T-helper 2 cell treated with Interferon-gamma antibody and Interleukin-4, amounts not matched to agents 5 μg/mL and 100 μg/mL, for 36 hours (primary cell): ENCODE measurements around the gene ATXN1.
"Not testable (repeated sequence)": the region's sequence is repeated elsewhere in the genome, so short reads cannot be mapped to it uniquely, and the experiment has no call there.

ENCODE experiments used
- DNase-seq: peaks from one replicate; pipeline ENCODE4 v3.0.0; 2021; ENCODE audit warnings: low spot score
- H3K27ac Mint-ChIP-seq: one replicate; pipeline ENCODE4 v1.8.0; 2021; ENCODE audit warnings: mild to moderate bottlenecking, mixed read lengths
- H3K27me3 Mint-ChIP-seq: one replicate; pipeline ENCODE4 v1.8.0; 2021; ENCODE audit warnings: low read depth, mixed read lengths
- H3K36me3 Mint-ChIP-seq: one replicate; pipeline ENCODE4 v1.8.0; 2021; ENCODE audit warnings: low read depth, mixed read lengths
- H3K4me1 Mint-ChIP-seq: one replicate; pipeline ENCODE4 v1.8.0; 2021; ENCODE audit warnings: low read depth, mixed read lengths
- H3K4me3 Mint-ChIP-seq: one replicate; pipeline ENCODE4 v1.8.0; 2022; ENCODE audit warnings: mild to moderate bottlenecking, moderate library complexity, mixed read lengths
- H3K9me3 Mint-ChIP-seq: one replicate; pipeline ENCODE4 v1.8.0; 2021; ENCODE audit warnings: mixed read lengths

ATXN1 gene

DNA sequence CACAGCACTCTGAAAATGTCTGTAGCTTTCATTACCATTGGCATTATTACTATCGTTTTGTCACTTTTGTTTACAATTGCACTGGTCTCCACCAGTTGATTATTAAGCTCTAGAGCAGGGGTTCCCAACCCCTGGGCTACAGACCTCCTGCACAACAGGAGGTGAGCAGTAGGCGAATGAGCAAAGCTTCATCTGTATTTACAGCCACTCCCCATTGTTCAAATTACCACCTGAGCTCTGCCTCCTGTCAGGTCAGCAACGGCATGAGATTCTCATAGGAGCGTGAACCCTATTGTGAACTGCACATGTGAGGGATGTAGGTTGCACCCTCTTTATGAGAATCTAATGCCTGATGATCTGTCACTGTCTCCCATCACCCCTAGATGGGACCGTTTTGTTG lies 126.4 kb downstream of the ATXN1 start:
- H3K4me1 Mint-ChIP-seq: peaks cover 44% of the 10 kb centered on the region
- H3K9me3 Mint-ChIP-seq: no peaks in the 10 kb centered on the region
- peak overlapping the region; percentile 8 for H3K4me3 Mint-ChIP-seq
- DNase-seq: no peak
- no peaks in the 10 kb centered on the region for H3K27me3 Mint-ChIP-seq
- H3K27ac Mint-ChIP-seq: peak overlapping the region; percentile 71
- peaks cover 39% of the 10 kb centered on the region for H3K36me3 Mint-ChIP-seq

DNA sequence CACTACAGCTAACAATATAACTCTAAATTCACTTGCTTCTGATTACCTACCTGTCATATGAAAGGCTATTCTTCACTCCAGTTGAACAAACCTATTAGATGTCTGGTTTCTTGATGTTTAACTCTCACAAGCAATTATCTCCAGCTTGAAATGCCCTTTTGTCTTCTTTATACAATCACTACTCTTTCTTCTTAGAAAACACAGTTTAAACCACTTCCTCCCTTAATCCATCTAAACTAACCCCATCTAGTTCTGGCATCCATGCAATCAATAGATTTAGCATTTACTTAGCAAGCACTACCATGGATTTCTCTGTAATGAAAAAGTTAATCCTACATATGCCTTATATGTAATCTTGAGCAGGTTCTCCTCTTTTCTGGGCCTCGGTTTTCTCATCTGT lies 127.3 kb downstream of the ATXN1 start:
- peak overlapping the region; percentile 70 for H3K27ac Mint-ChIP-seq
- H3K36me3 Mint-ChIP-seq: peaks cover 33% of the 10 kb centered on the region
- H3K4me1 Mint-ChIP-seq: peaks cover 42% of the 10 kb centered on the region
- H3K9me3 Mint-ChIP-seq: peaks cover 1% of the 10 kb centered on the region
- H3K4me3 Mint-ChIP-seq: peak overlapping the region; percentile 37
- H3K27me3 Mint-ChIP-seq: no peaks in the 10 kb centered on the region
- no peak for DNase-seq

- Mint-ChIP-seq H3K27ac (peak overlapping the region; percentile 66), H3K4me3 (peak overlapping the region; percentile 43), H3K4me1 (peaks cover 42% of the 10 kb centered on the region), H3K9me3 (peaks cover 6% of the 10 kb centered on the region), H3K36me3 (peaks cover 34% of the 10 kb centered on the region), H3K27me3 (no peaks in the 10 kb centered on the region)
- no peak for DNase-seq
Observed at GRCh38 chr6:16633465-16633864, 127.8 kb downstream of the ATXN1 start.

- no peak for DNase-seq
- H3K27ac Mint-ChIP-seq: no peak overlapping the region
- peaks cover 6% of the 10 kb centered on the region for H3K9me3 Mint-ChIP-seq
- H3K36me3 Mint-ChIP-seq: peaks cover 38% of the 10 kb centered on the region
- H3K4me3 Mint-ChIP-seq: no peak overlapping the region
- no peaks in the 10 kb centered on the region for H3K27me3 Mint-ChIP-seq
- peaks cover 44% of the 10 kb centered on the region for H3K4me1 Mint-ChIP-seq
Observed at GRCh38 chr6:16632101-16632500, 129.2 kb downstream of the ATXN1 start.

GRCh38 chr6:16630026-16630643 lies 131.1 kb downstream of the ATXN1 start:
- Mint-ChIP-seq H3K9me3 (peaks cover 6% of the 10 kb centered on the region), H3K4me3 (no peak overlapping the region), H3K36me3 (peaks cover 37% of the 10 kb centered on the region), H3K27me3 (no peaks in the 10 kb centered on the region), H3K27ac (no peak overlapping the region), H3K4me1 (peaks cover 36% of the 10 kb centered on the region)
- no peak for DNase-seq

- Mint-ChIP-seq H3K4me1 (peaks cover 25% of the 10 kb centered on the region), H3K36me3 (peaks cover 39% of the 10 kb centered on the region)
- not testable (repeated sequence) for H3K4me3 Mint-ChIP-seq, DNase-seq, H3K27me3 Mint-ChIP-seq, H3K9me3 Mint-ChIP-seq, H3K27ac Mint-ChIP-seq
Observed at GRCh38 chr6:16628580-16628979, 132.7 kb downstream of the ATXN1 start.

DNA sequence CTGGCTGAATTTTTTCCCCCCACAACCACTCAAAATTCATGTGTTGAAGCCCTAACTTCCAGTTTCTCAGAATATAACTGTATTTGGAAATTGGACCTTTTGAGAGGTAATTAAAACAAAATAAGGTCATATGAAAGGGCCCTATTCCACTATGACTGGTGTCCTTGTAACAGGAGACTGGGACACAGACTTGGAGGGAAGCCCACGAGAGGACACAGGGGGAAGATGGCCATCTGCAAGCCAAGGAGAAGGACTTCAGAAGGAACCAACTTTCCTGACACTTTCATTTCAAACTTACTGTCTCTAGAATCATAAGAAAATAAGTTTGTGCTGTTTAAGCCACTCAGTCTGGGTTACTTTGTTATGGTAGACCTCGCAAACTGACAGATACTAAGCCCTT lies 134.6 kb downstream of the ATXN1 start:
- H3K9me3 Mint-ChIP-seq: peaks cover 6% of the 10 kb centered on the region
- H3K4me3 Mint-ChIP-seq: no peak overlapping the region
- peaks cover 31% of the 10 kb centered on the region for H3K4me1 Mint-ChIP-seq
- DNase-seq: no peak
- H3K27me3 Mint-ChIP-seq: no peaks in the 10 kb centered on the region
- H3K27ac Mint-ChIP-seq: no peak overlapping the region
- peaks cover 35% of the 10 kb centered on the region for H3K36me3 Mint-ChIP-seq

DNA sequence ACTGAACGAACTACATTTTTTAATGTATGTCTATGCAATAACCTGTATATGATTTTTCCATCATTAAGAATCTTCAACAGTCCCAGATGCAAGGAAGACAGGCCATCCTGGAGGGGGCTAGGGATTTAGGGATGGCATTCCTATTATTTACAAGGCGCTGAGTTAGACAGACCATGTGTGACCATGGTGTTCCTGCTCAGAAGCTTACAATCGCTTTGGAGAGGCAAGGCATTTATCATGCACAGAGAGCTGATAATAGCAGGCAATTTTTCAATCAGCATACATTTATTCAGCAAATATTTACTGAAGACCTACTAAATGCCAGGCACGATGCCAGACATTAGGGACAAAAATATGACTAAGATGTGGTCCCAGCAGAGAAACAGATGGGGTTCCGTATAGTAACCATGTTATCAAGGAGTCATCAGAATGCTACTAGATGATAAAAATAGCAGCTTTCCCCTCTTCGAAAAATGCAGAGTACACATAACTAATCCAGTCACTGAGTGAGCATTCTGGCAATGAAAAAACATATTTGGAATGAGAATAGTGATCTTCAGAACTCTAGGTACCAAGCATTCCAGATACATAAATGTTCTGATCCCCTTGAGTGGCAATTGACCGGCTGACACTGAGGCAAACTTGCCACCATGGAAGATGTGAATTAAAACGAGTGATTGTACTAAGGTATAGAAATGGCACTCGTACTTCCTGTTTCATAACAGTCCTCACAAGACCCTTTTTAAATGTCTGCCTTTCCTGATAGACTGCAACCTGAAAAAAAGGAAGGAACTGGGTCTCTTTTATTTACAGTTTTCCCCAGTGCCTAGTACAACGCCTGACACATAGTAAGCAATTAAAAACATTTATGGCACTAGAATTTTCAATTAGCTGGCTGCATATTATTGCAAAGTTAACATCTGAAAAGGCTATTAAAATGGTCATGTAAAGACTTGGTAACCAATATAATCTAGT lies 135.7 kb downstream of the ATXN1 start:
- Mint-ChIP-seq H3K9me3 (peaks cover 6% of the 10 kb centered on the region), H3K27me3 (no peaks in the 10 kb centered on the region), H3K36me3 (peaks cover 30% of the 10 kb centered on the region), H3K4me3 (no peak overlapping the region), H3K27ac (no peak overlapping the region), H3K4me1 (peaks cover 34% of the 10 kb centered on the region)
- no peak for DNase-seq

DNA sequence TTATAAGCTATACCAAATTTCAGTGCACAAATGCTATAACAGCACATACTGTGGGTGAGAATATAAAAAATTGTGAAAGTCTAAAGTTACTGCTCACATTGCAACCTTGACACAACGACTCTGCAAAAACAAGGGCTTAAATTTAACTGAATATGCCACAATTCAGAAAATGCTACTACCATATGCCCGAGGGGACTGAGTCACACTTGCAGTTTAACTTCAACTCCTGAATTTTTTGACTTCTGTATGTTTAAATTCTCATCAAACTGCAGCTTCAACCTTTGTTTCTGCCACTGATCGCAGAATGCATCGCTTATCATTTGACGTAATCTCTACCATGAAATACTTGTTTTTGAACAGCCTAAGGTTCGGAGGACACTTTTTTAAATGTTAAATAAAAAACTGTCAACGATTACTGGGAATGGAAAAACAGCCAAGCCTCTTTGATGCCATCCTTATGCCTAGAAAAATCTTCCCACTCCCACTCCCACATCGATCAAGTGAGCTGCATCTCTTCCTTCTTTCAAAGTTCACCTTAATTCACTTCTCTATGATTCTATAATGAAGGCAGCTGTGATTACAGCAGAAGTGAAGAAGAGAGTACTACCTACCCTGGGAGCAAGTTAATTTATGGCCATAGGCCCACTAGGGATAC lies 136.5 kb downstream of the ATXN1 start:
- Mint-ChIP-seq H3K9me3 (peaks cover 6% of the 10 kb centered on the region), H3K4me1 (peaks cover 42% of the 10 kb centered on the region), H3K27me3 (no peaks in the 10 kb centered on the region), H3K4me3 (no peak overlapping the region), H3K27ac (no peak overlapping the region), H3K36me3 (peaks cover 24% of the 10 kb centered on the region)
- no peak for DNase-seq

DNA sequence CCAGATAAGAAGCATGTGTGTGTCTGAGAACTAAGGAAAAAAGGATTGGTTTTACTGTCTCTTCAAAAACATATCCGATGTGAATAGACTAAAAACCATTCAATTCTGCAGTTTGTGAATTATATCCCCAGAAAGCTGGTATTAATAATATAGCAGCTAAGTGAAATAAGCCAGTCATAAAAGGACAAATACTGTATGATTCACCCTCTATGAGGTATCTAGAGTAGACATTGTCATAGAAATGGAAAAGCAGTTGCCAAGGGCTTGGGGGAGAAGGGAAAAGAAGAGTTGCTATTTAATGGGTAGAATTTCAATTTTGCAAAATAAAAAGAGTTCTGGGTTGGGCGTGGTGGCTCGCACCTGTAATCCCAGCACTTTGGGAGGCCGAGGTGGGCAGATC lies 137.5 kb downstream of the ATXN1 start:
- Mint-ChIP-seq H3K4me3 (no peak overlapping the region), H3K4me1 (peaks cover 50% of the 10 kb centered on the region), H3K27me3 (no peaks in the 10 kb centered on the region), H3K36me3 (peaks cover 19% of the 10 kb centered on the region), H3K27ac (no peak overlapping the region), H3K9me3 (peaks cover 2% of the 10 kb centered on the region)
- DNase-seq: no peak

GRCh38 chr6:16623029-16623653 lies 138.1 kb downstream of the ATXN1 start:
- H3K9me3 Mint-ChIP-seq: no peaks in the 10 kb centered on the region
- no peak overlapping the region for H3K4me3 Mint-ChIP-seq
- H3K4me1 Mint-ChIP-seq: peaks cover 50% of the 10 kb centered on the region
- DNase-seq: no peak
- H3K27me3 Mint-ChIP-seq: no peaks in the 10 kb centered on the region
- peaks cover 16% of the 10 kb centered on the region for H3K36me3 Mint-ChIP-seq
- no peak overlapping the region for H3K27ac Mint-ChIP-seq

GRCh38 chr6:16622193-16622592 lies 139.1 kb downstream of the ATXN1 start:
- Mint-ChIP-seq H3K4me1 (peaks cover 53% of the 10 kb centered on the region), H3K9me3 (no peaks in the 10 kb centered on the region), H3K36me3 (peaks cover 14% of the 10 kb centered on the region), H3K27ac (no peak overlapping the region), H3K27me3 (no peaks in the 10 kb centered on the region), H3K4me3 (no peak overlapping the region)
- DNase-seq: no peak

DNA sequence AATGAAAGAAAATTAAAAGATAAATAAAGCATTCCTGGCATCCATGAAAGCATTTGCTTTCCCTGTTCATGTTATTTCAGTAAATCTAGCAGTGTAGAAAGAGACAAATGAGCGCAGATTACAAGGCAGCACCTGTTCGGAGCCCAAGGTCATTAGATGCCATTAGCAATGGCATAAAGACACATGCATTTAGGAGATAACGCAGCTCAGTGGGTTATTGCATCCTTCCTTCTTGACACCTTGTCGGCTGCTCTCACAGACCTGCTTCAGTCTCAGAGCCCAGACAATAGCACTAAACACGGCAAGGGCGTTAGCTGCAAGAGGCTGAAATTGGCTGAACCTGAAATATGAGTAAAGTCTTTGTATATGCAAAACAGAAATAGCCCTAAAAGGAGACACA lies 140.3 kb downstream of the ATXN1 start:
- no peak overlapping the region for H3K4me3 Mint-ChIP-seq
- H3K36me3 Mint-ChIP-seq: peaks cover 16% of the 10 kb centered on the region
- no peaks in the 10 kb centered on the region for H3K27me3 Mint-ChIP-seq
- DNase-seq: no peak
- peaks cover 48% of the 10 kb centered on the region for H3K4me1 Mint-ChIP-seq
- no peaks in the 10 kb centered on the region for H3K9me3 Mint-ChIP-seq
- H3K27ac Mint-ChIP-seq: peak overlapping the region; percentile 26

DNA sequence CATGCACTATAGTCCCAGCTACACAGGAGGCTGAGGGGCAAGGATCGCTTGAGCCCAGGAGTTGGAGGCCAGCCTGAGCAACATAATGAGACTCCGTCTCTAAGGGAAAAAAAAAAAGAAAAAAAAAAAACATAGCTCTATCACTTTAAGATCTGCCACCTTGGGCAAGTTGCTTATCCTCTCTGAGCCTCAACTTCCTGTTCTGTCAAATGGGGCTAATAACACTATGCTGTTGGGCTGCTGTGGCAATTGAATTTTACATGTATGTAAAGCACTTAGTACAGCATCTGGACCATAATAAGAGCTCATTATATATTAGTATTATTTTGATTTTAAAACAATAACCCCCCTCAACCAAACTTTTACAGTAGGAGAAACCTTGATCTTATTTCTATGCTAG lies 141.5 kb downstream of the ATXN1 start:
- no peak for DNase-seq
- H3K27me3 Mint-ChIP-seq: no peaks in the 10 kb centered on the region
- H3K4me1 Mint-ChIP-seq: peaks cover 46% of the 10 kb centered on the region
- H3K27ac Mint-ChIP-seq: peak overlapping the region; percentile 66
- H3K4me3 Mint-ChIP-seq: peak overlapping the region; percentile 15
- no peaks in the 10 kb centered on the region for H3K9me3 Mint-ChIP-seq
- H3K36me3 Mint-ChIP-seq: peaks cover 16% of the 10 kb centered on the region
